Ureter (tissue), 1 donor: ENCODE data around the gene NFIX. TPM values are rescaled to one million over a fixed set of nuclear protein-coding genes. Genes with fewer than 3 reads are reported as not detected.

Source experiments
- DNase-seq: peaks from one replicate; pipeline ENCODE4 v3.0.0-alpha.2; 2020; ENCODE audit warnings: low spot score
- total RNA-seq: library from RNA; stranded (reverse); gene quantifications from one replicate; pipeline ENCODE4 v1.2.4, GENCODE V29; 2023
- donor health status: DM: yes; HTN: yes; CAD: no.

Gene NFIX
- total RNA-seq, 1 donor from 2014 or later: 91.7 TPM

- no peak for DNase-seq
Measured at GRCh38 chr19:13102666-13103580, 107.6 kb downstream of the NFIX start, which contains the start of gene LYL1. Gene LYL1, minus strand, starts transcription at chr19:13102858. Its CDS starts 1,687 bp downstream, at chr19:13101171.

- DNase-seq: no peak
Measured at GRCh38 chr19:13103581-13104359, 108.5 kb downstream of the NFIX start.

GRCh38 chr19:13104360-13104847, 109.1 kb downstream of the NFIX start:
- no peak for DNase-seq

GRCh38 chr19:13104848-13105711, 109.8 kb downstream of the NFIX start:
- no peak for DNase-seq

- DNase-seq: no peak
Measured at GRCh38 chr19:13109361-13110098, 114.3 kb downstream of the NFIX start.

- DNase-seq: no peak
Measured at GRCh38 chr19:13110099-13110610, 114.9 kb downstream of the NFIX start.

- DNase-seq: no peak
Measured at GRCh38 chr19:13112555-13112954, 117.3 kb downstream of the NFIX start.

- DNase-seq: no peak
Measured at GRCh38 chr19:13115936-13116281, 120.6 kb downstream of the NFIX start.

GRCh38 chr19:13116282-13117175, 121.3 kb downstream of the NFIX start, which contains the start of gene TRMT1:
Gene TRMT1, minus strand, starts transcription at chr19:13116740. Its CDS starts 341 bp downstream, at chr19:13116399.
- DNase-seq: peak; percentile 94

GRCh38 chr19:13117176-13117771, 122.0 kb downstream of the NFIX start:
- no peak for DNase-seq

GRCh38 chr19:13117772-13118423, 122.6 kb downstream of the NFIX start, which contains the start of gene NACC1:
Gene NACC1, plus strand, starts transcription at chr19:13118264. Its CDS starts 16,944 bp downstream, at chr19:13135208.
- DNase-seq: peak; percentile 89

- DNase-seq: peak; percentile 78
Measured at GRCh38 chr19:13118424-13119193, 123.3 kb downstream of the NFIX start.

- no peak for DNase-seq
Measured at GRCh38 chr19:13119627-13120026, 124.4 kb downstream of the NFIX start.

- no peak for DNase-seq
Measured at GRCh38 chr19:13120031-13120430, 124.8 kb downstream of the NFIX start.

- DNase-seq: no peak
Measured at GRCh38 chr19:13120817-13121216, 125.5 kb downstream of the NFIX start.

- no peak for DNase-seq
Measured at GRCh38 chr19:13121551-13122274, 126.4 kb downstream of the NFIX start.
